Retinal pigment epithelial cell (primary cell): ENCODE measurements around the gene GABRB1.
A peak's percentile ranks its signal among the peaks of the same experiment; 100 is the strongest.

Experiments used
- DNase-seq: peaks from one replicate; pipeline ENCODE4 v3.0.0-alpha.2; 2010; ENCODE audit warnings: low read depth
- H3K4me3 ChIP-seq: 2 replicates; pipeline ENCODE4 v1.5.1; 2011; ENCODE audit warnings: mild to moderate bottlenecking, low read length, control low read depth, moderate library complexity
- TF ChIP-seq, protein P1 (sequence below): conservative IDR thresholded peaks from 2 replicates; pipeline ENCODE4 v1.5.1; 2011; ENCODE audit warnings: low read depth, low read length, control low read depth, inconsistent platforms

The GABRB1 gene

DNA sequence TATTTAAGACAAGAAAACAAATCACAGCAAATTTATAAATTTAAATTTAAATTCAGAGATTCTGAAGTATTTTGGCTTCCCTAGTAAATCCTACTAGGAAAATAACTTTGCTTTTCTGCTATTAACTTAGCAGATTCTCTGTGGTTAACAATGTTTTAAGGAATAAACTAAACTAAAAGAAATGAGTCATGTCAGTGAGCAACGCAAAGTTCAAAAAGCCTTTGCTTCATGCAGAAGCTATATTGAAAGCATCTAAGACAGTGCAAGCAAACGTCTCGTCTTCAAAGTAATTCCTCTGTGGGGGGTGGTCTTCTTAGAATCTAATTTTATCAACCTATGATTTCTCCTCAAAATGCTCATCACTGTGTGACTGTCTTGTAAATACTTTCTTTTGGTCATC lies 30.1 kb downstream of the GABRB1 start:
- TF ChIP-seq, protein P1, sequence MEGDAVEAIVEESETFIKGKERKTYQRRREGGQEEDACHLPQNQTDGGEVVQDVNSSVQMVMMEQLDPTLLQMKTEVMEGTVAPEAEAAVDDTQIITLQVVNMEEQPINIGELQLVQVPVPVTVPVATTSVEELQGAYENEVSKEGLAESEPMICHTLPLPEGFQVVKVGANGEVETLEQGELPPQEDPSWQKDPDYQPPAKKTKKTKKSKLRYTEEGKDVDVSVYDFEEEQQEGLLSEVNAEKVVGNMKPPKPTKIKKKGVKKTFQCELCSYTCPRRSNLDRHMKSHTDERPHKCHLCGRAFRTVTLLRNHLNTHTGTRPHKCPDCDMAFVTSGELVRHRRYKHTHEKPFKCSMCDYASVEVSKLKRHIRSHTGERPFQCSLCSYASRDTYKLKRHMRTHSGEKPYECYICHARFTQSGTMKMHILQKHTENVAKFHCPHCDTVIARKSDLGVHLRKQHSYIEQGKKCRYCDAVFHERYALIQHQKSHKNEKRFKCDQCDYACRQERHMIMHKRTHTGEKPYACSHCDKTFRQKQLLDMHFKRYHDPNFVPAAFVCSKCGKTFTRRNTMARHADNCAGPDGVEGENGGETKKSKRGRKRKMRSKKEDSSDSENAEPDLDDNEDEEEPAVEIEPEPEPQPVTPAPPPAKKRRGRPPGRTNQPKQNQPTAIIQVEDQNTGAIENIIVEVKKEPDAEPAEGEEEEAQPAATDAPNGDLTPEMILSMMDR: no peak
- no peak overlapping the region for H3K4me3 ChIP-seq
- DNase-seq: no peak

DNA sequence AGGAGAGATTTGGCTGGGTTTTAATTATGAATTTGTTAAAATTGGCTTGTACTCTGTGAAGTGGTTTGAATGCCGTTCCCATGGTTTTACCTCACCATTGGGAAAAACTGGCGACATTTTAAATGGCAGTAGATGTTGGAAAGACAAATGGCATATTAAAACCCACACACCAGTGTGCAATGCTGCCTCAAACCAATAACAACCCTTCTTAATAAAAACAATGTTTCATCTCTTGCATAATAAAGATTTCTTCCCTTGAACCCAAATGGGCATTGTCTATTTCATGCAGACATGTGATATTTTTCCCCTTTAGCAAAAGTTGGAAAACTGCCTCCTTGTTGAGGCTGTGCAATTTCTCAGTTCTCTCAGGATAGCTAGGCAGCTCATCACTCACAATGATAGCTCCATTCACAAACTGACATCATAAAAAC lies 33.7 kb downstream of the GABRB1 start:
- DNase-seq: no peak
- no peak overlapping the region for H3K4me3 ChIP-seq

DNA sequence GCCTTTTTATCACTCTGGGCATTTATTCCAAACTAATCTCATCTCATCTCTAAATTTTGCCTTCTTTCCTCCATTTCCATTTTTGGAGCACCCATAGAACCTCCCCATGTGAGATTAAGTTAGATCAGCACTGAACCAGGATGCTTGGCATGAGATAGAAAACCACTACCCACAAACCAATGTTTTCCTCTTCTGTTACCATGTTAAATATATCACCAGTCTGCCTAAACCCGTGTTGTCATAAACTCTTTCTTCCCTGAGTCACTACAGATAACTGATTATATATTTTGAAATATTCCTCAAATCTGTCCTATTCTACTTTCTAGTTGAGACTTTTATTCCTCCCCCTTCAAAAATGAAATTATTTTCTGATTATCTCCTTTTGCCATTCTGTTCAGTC lies 37.6 kb downstream of the GABRB1 start:
- DNase-seq: no peak
- H3K4me3 ChIP-seq: no peak overlapping the region
- TF ChIP-seq, protein P1: no peak

More for the DNA sequence above, 33.7 kb downstream of the GABRB1 start:
- TF ChIP-seq, protein P1: no peak

DNA sequence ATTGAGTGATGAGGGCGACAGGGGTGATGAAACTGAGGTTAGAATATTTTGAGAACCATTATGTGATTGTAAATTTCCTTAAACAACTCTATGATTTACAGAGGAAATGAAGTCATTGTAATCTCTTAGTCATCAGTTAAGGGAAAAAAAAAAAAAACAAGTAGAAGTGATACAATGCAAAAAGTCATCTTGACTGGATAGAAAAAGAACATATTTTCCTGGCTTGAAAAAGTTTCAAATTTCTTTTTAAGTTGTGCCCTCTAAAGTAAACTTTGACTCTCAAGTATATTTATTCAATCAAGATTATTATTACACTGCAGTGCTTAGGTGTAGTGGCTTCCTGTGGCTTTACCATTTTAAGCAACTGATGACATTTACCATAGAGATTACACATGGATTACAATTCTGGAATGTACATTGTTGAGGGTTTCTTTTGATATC lies 40.6 kb downstream of the GABRB1 start:
- TF ChIP-seq, protein P1: no peak
- DNase-seq: peak; percentile 14
- no peak overlapping the region for H3K4me3 ChIP-seq

DNA sequence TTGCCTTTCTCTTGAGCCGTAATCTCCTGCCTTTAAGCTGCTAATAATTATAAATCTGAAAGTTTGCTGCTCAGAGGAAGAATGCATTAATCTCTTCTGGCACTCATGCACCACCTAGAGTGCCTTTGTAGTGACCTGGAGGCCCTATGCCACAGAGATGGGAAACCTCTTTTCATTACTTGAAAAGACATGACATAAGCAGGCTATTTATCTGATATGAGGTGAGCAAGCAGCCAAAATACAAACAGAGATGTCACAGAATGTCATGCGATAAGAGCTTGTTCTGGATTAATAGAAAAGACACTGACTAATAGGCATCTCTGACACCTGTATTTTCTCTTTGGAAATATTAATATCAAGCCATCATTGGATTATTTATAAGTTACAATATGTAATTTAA lies 42.3 kb downstream of the GABRB1 start:
- no peak overlapping the region for H3K4me3 ChIP-seq
- TF ChIP-seq, protein P1: no peak

DNA sequence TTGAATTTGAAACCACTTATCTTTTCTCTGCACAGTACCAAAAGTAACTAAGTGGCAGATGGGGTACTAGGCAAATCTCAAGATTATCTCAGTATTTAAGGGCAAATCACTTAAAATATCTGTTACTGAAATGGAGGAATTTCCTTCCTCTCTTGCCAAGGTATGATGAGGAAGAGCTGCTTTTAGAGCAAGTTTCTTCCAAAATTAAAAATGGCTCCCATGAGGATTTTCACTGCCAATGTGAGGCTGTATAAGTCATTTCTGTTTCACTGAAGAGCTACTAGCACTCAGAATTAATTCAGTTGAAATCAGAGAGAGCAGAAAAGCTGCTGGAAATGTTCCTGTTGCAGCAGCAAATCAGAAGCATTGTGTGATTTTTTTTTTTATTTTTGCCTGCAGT lies 43.4 kb downstream of the GABRB1 start:
- no peak overlapping the region for H3K4me3 ChIP-seq
- DNase-seq: no peak
- TF ChIP-seq, protein P1: no peak

More for the DNA sequence above, 42.3 kb downstream of the GABRB1 start:
- peak; percentile 44 for DNase-seq

DNA sequence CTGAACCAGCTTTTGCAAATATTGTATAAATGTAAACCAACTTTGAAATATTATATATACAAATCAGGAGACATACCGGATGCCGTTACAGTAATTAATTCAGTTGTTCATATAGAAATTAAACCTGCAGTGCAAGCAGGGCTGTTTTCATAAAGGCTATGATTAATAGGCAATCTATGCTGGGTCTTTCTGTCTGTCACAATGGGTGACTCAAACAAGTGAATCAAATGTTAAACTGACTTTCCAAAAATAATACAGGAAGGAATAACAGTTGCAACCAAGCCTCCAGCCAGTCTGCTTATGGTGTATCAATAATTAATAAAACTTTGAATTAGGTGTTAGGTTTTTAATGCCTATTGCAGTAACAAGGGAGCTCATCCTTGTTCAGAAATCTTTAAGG lies 43.9 kb downstream of the GABRB1 start:
- no peak overlapping the region for H3K4me3 ChIP-seq
- peak; percentile 13 for DNase-seq
- TF ChIP-seq, protein P1: no peak
